Peyer's patch (tissue), 4 donors: ENCODE data around the gene KRT7. TPM values are rescaled to one million over a fixed set of nuclear protein-coding genes. Genes with fewer than 3 reads are reported as not detected.

Experiments used
- DNase-seq, 3 donors: peaks; one replicate each; pipeline ENCODE4 v3.0.0-alpha.2; 2017 to 2019
- H3K27ac ChIP-seq, 4 donors: fragments of 200-600 bp; sonication (generic); one replicate each; pipeline ENCODE4 v1.5.1; 2016 to 2019
- H3K27me3 ChIP-seq, 2 donors: fragments of 200-600 bp; sonication (generic); one replicate each; pipeline ENCODE4 v1.5.1; 2019
- H3K36me3 ChIP-seq, 3 donors: fragments of 200-600 bp; sonication (generic); one replicate each; pipeline ENCODE4 v1.5.1; 2016 to 2019
- H3K4me1 ChIP-seq, 4 donors: fragments of 200-600 bp; sonication (generic); one replicate each; pipeline ENCODE4 v1.5.1; 2016 to 2019
- H3K4me3 ChIP-seq, 4 donors: fragments of 200-600 bp; sonication (generic); 1 replicate in 3 of 4; 2 replicates in 1 of 4; pipeline ENCODE4 v1.5.1; 2016 to 2019; ENCODE audit warnings: mild to moderate bottlenecking in 1 of 4
- H3K9me3 ChIP-seq, 4 donors: fragments of 200-600 bp; sonication (generic); one replicate each; pipeline ENCODE4 v1.5.1; 2016 to 2019; ENCODE audit warnings: mild to moderate bottlenecking in 1 of 4
- CTCF ChIP-seq, 6 experiments: fragments of 450-650 bp in 4 of 6; fragments of 200-600 bp in 2 of 6; sonication (generic) in 1 of 6; IDR thresholded peaks; one replicate each; pipeline ENCODE4 v1.5.1; 2017 to 2019; ENCODE audit warnings: antibody characterized with exemption in 6 of 6, mild to moderate bottlenecking in 3 of 6, moderate library complexity in 1 of 6
- POLR2A ChIP-seq, 2 donors: fragments of 450-650 bp; IDR thresholded peaks; one replicate each; pipeline ENCODE4 v1.5.1; 2017; ENCODE audit warnings: antibody characterized with exemption in 2 of 2, mild to moderate bottlenecking in 2 of 2, moderate library complexity in 2 of 2
- total RNA-seq, 4 donors: library from RNA; depleted of rRNA; stranded (reverse); fragments of >200 nt; gene quantifications; one replicate each; pipeline ENCODE4 v1.1.0, GENCODE V29; 2016

The KRT7 gene
- total RNA-seq, 4 donors from 2014 or later, result 0.67 to 1.2 TPM; not detected in 2

- TF ChIP-seq CTCF (IDR thresholded peaks at IDR 0.05) (no peak), POLR2A (IDR thresholded peaks at IDR 0.05) (no peak)
- DNase-seq, result no peak
- Histone ChIP-seq H3K9me3 (no peaks in the 10 kb centered on the region), H3K36me3 (no peaks in the 10 kb centered on the region), H3K27me3 (peaks cover 0 to 6% of the 10 kb centered on the region in 2 donors), H3K4me3 (no peak overlapping the region), H3K27ac (no peak overlapping the region), H3K4me1 (peaks cover 0 to 20% (median 0%) of the 10 kb centered on the region in 4 donors)
Observed at GRCh38 chr12:52231305-52232202, 1.5 kb upstream of the KRT7 start.

GRCh38 chr12:52232203-52232673, 805 bp upstream of the KRT7 start:
- peaks cover 0 to 20% (median 0%) of the 10 kb centered on the region in 4 donors for H3K4me1 ChIP-seq
- H3K4me3 ChIP-seq, result no peak overlapping the region
- TF ChIP-seq POLR2A (IDR thresholded peaks at IDR 0.05) (no peak), CTCF (IDR thresholded peaks at IDR 0.05) (no peak)
- H3K9me3 ChIP-seq, result no peaks in the 10 kb centered on the region
- H3K36me3 ChIP-seq, result no peaks in the 10 kb centered on the region
- no peak for DNase-seq
- H3K27ac ChIP-seq, result no peak overlapping the region
- peaks cover 0 to 6% of the 10 kb centered on the region in 2 donors for H3K27me3 ChIP-seq

GRCh38 chr12:52233462-52234207, 592 bp downstream of the KRT7 start:
- Histone ChIP-seq H3K27ac (no peak overlapping the region), H3K36me3 (no peaks in the 10 kb centered on the region)
- DNase-seq, result no peak

GRCh38 chr12:52234223-52234810, 1.3 kb downstream of the KRT7 start:
- Histone ChIP-seq H3K4me1 (peaks cover 0 to 20% (median 0%) of the 10 kb centered on the region in 4 donors), H3K27me3 (peaks cover 0 to 6% of the 10 kb centered on the region in 2 donors), H3K4me3 (no peak overlapping the region), H3K27ac (no peak overlapping the region), H3K9me3 (no peaks in the 10 kb centered on the region), H3K36me3 (no peaks in the 10 kb centered on the region)
- DNase-seq, result no peak
- TF ChIP-seq POLR2A (IDR thresholded peaks at IDR 0.05) (no peak), CTCF (IDR thresholded peaks at IDR 0.05) (no peak)

More at GRCh38 chr12:52233462-52234207, 592 bp downstream of the KRT7 start:
- TF ChIP-seq CTCF (IDR thresholded peaks at IDR 0.05) (no peak), POLR2A (IDR thresholded peaks at IDR 0.05) (no peak)
- Histone ChIP-seq H3K4me3 (peak overlapping the region in 1 of 4 donors; percentile 17), H3K4me1 (peaks cover 0 to 20% (median 0%) of the 10 kb centered on the region in 4 donors), H3K27me3 (peaks cover 0 to 6% of the 10 kb centered on the region in 2 donors), H3K9me3 (no peaks in the 10 kb centered on the region)

GRCh38 chr12:52235001-52235764, 2.1 kb downstream of the KRT7 start:
- Histone ChIP-seq H3K9me3 (no peaks in the 10 kb centered on the region), H3K4me3 (no peak overlapping the region), H3K27me3 (peaks cover 0 to 6% of the 10 kb centered on the region in 2 donors), H3K36me3 (no peaks in the 10 kb centered on the region), H3K27ac (no peak overlapping the region), H3K4me1 (peaks cover 0 to 20% (median 0%) of the 10 kb centered on the region in 4 donors)
- TF ChIP-seq POLR2A (IDR thresholded peaks at IDR 0.05), result no peak
- no peak for TF ChIP-seq CTCF (IDR thresholded peaks at IDR 0.05)
- DNase-seq, result no peak
